H1 (cell line): ENCODE data around the gene PREB. TPM values are rescaled to one million over a fixed set of nuclear protein-coding genes. Genes with fewer than 3 reads are reported as not detected.

Experiments
- ASH2L ChIP-seq: fragments of 200-600, 300-600 bp; sonication (generic); IDR thresholded peaks from one replicate; pipeline ENCODE4 v1.7.1; 2017; ENCODE audit warnings: low read length
- FOSL1 ChIP-seq: IDR thresholded peaks from 2 replicates; pipeline ENCODE4 v1.6.1; 2011; ENCODE audit warnings: mild to moderate bottlenecking, low read depth, low read length, moderate library complexity; ENCODE audit not compliant: insufficient read depth
- MAFK ChIP-seq: IDR thresholded peaks from 2 replicates; pipeline ENCODE4 v1.6.1; 2012; ENCODE audit warnings: low read depth, mild to moderate bottlenecking, improper control_type of control experiment, low read length
- polyA plus RNA-seq, 7 experiments: library from polyadenylated mRNA; depleted of rRNA in 3 of 7; stranded (reverse) in 5 of 7; unstranded in 2 of 7; fragments of >200 nt in 5 of 7; fragments of 200-250 nt in 2 of 7; gene quantifications; 1 replicate in 5 of 7; 2 replicates in 1 of 7; 4 replicates in 1 of 7; pipeline versions ENCODE4 v1.2.1 to v1.2.3, GENCODE V29; 2011 to 2013; ENCODE audit warnings: missing spikeins in 2 of 7, mixed read lengths in 2 of 7
- total RNA-seq: library from RNA; stranded (reverse); fragmentation: NEBNext Ultra II Directional; extraction: Animal tissue kit (Norgen Biotek cat#: 25700); gene quantifications from 2 replicates; pipeline ENCODE4 v1.2.1, GENCODE V29; 2021
- TF ChIP-seq, protein P1 (sequence below), 3 experiments: IDR thresholded peaks; 1 replicate in 2 of 3; 2 replicates in 1 of 3; pipeline versions ENCODE4 v1.5.1 to v1.6.1; 2011; ENCODE audit warnings: low read length in 3 of 3, mild to moderate bottlenecking in 3 of 3, inconsistent platforms in 2 of 3, low read depth in 1 of 3, moderate library complexity in 1 of 3; ENCODE audit not compliant: insufficient read depth in 1 of 3; ENCODE audit errors: control extremely low read depth in 1 of 3

PREB gene
- total and polyA plus RNA-seq, 2 of the 8 experiments (the other 6 are each of a cell fraction or from before 2014, with no cell fraction given): 54.1 to 72.2 TPM

DNA sequence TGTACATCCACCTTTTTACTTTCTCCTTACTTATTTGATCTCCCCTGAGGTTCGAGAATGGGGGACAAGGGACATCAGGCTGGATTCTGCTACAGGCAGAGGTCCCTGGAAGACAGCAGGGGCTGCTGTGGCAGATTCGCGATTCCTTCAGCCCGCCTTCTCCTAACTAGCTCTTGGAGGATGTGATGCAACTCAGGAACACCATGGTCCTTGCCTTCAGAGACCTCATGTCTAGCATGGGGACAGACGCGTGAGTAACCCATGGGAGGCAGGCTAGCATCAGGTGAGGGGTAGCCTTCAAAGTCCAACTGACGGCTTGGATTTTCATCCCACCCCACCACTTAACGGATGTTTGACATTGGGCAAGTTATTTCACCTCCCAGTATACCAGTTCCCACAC is 13.5 kb upstream of the PREB start (continued):
- TF ChIP-seq, protein P1, sequence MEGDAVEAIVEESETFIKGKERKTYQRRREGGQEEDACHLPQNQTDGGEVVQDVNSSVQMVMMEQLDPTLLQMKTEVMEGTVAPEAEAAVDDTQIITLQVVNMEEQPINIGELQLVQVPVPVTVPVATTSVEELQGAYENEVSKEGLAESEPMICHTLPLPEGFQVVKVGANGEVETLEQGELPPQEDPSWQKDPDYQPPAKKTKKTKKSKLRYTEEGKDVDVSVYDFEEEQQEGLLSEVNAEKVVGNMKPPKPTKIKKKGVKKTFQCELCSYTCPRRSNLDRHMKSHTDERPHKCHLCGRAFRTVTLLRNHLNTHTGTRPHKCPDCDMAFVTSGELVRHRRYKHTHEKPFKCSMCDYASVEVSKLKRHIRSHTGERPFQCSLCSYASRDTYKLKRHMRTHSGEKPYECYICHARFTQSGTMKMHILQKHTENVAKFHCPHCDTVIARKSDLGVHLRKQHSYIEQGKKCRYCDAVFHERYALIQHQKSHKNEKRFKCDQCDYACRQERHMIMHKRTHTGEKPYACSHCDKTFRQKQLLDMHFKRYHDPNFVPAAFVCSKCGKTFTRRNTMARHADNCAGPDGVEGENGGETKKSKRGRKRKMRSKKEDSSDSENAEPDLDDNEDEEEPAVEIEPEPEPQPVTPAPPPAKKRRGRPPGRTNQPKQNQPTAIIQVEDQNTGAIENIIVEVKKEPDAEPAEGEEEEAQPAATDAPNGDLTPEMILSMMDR (IDR thresholded peaks at IDR 0.05; ENCODE audit: control extremely low read depth in 1 of 3, insufficient read depth in 1 of 3, low read depth in 1 of 3, low read length in 3 of 3): no peak
- no peak for TF ChIP-seq FOSL1
- TF ChIP-seq ASH2L: no peak
- TF ChIP-seq MAFK: no peak
